ENCODE data around the gene PIWIL4.

The PIWIL4 gene

DNA sequence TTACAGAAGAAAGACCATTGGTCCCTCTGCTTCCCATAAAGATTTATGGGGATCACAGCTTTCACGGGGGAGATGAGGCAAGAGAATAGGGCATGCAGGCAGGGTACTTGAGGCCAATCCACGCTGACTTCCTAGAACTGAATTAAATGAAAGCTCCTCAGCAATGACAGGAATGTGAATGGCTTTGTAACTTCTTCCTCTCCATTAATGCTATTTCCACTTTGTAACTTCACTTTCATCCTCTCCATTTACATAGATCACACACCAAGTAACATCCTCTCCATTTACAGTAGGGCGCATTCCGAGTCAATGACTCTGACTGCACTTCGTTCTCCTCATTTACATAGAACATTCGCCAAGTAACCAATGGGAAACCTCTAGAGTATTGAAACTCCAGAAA is 89.8 kb downstream of the PIWIL4 start:
- H4K20me1 ChIP-seq (ENCODE audit: low read depth, low read length), result no peaks in the 10 kb centered on the region
- no peak overlapping the region for H3K4me2 ChIP-seq (ENCODE audit: low read depth, low read length, poor library complexity, severe bottlenecking)
- H3K27ac ChIP-seq (ENCODE audit: low read depth, low read length), result no peak overlapping the region
- no peaks in the 10 kb centered on the region for H3K9me2 ChIP-seq (replicated peaks; ENCODE audit: insufficient read depth, low read length)
- no peaks in the 10 kb centered on the region for H3K79me2 ChIP-seq (ENCODE audit: insufficient read depth, low read length)
- no peaks in the 10 kb centered on the region for H3K9me3 ChIP-seq (ENCODE audit: insufficient read depth, low read length)
- no peak overlapping the region for H2AFZ ChIP-seq (ENCODE audit: low read depth, low read length, severe bottlenecking)
- H3K4me3 ChIP-seq (ENCODE audit: insufficient read depth, low read length, poor library complexity, severe bottlenecking), result no peak overlapping the region
- no peak overlapping the region for H3K9ac ChIP-seq (ENCODE audit: low read length)
- TF ChIP-seq EZH2phosphoT487 (conservative IDR thresholded peaks at IDR 0.05; ENCODE audit: low read length), result no peak
- TF ChIP-seq, protein P1, sequence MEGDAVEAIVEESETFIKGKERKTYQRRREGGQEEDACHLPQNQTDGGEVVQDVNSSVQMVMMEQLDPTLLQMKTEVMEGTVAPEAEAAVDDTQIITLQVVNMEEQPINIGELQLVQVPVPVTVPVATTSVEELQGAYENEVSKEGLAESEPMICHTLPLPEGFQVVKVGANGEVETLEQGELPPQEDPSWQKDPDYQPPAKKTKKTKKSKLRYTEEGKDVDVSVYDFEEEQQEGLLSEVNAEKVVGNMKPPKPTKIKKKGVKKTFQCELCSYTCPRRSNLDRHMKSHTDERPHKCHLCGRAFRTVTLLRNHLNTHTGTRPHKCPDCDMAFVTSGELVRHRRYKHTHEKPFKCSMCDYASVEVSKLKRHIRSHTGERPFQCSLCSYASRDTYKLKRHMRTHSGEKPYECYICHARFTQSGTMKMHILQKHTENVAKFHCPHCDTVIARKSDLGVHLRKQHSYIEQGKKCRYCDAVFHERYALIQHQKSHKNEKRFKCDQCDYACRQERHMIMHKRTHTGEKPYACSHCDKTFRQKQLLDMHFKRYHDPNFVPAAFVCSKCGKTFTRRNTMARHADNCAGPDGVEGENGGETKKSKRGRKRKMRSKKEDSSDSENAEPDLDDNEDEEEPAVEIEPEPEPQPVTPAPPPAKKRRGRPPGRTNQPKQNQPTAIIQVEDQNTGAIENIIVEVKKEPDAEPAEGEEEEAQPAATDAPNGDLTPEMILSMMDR (IDR thresholded peaks at IDR 0.05; ENCODE audit: insufficient read depth, low read length, poor library complexity, severe bottlenecking), result no peak
- H3K36me3 ChIP-seq (ENCODE audit: low read length), result no peaks in the 10 kb centered on the region
- no peaks in the 10 kb centered on the region for H3K27me3 ChIP-seq (ENCODE audit: low read length)
- H3F3A ChIP-seq (ENCODE audit: insufficient read depth), result no peaks in the 10 kb centered on the region

DNA sequence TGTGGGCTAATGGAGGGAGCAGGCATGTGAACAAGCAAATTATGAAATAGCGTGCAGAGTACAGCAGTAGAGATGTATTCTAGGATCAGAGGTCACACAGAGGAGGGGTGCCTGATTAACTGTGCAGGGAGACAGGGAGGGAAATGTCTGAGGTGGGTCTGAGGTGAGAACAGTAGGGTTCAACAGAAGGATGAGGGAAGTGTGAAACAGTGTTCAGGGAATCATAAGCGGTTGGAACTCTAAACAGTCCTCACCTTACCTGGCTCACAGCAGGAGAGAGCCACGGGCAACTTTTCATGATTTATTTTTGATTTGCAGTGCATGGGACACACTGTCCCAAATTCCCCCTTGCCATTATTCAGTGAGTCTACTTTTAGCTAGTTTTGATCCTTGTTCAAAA is 90.5 kb downstream of the PIWIL4 start:
- no peaks in the 10 kb centered on the region for H3K27me3 ChIP-seq (ENCODE audit: low read length)
- no peak overlapping the region for H3K4me2 ChIP-seq (ENCODE audit: low read depth, low read length, poor library complexity, severe bottlenecking)
- H3K79me2 ChIP-seq (ENCODE audit: insufficient read depth, low read length), result no peaks in the 10 kb centered on the region
- H3K36me3 ChIP-seq (ENCODE audit: low read length), result no peaks in the 10 kb centered on the region
- no peaks in the 10 kb centered on the region for H3K9me2 ChIP-seq (replicated peaks; ENCODE audit: insufficient read depth, low read length)
- no peaks in the 10 kb centered on the region for H3F3A ChIP-seq (ENCODE audit: insufficient read depth)
- H3K9ac ChIP-seq (ENCODE audit: low read length), result no peak overlapping the region
- no peak overlapping the region for H2AFZ ChIP-seq (ENCODE audit: low read depth, low read length, severe bottlenecking)
- no peaks in the 10 kb centered on the region for H3K9me3 ChIP-seq (ENCODE audit: insufficient read depth, low read length)
- H3K27ac ChIP-seq (ENCODE audit: low read depth, low read length), result no peak overlapping the region
- H3K4me3 ChIP-seq (ENCODE audit: insufficient read depth, low read length, poor library complexity, severe bottlenecking), result no peak overlapping the region
- TF ChIP-seq, protein P1 (IDR thresholded peaks at IDR 0.05; ENCODE audit: insufficient read depth, low read length, poor library complexity, severe bottlenecking), result no peak
- TF ChIP-seq EZH2phosphoT487 (conservative IDR thresholded peaks at IDR 0.05; ENCODE audit: low read length), result no peak
- no peaks in the 10 kb centered on the region for H4K20me1 ChIP-seq (ENCODE audit: low read depth, low read length)

DNA sequence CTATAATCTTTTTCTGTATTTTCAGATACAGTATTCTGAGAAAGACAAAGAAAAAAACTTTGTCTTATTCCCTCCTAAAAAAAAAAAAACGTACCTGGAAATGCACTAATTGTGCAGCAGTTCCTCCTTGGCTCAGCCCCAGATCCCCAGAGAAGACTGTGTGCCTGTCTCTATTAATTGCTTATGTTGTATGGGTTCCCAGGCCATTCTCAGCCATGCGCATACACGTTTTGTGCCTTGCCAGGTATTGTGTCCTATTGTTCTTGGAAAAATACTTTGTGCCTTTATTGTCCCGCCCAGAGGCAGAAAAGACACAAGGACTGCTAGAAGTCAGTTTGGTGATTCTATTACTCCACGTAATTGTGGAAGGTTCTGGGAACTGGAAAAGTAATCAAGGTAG is 91.2 kb downstream of the PIWIL4 start:
- no peak for TF ChIP-seq EZH2phosphoT487 (conservative IDR thresholded peaks at IDR 0.05; ENCODE audit: low read length)
- TF ChIP-seq, protein P1 (IDR thresholded peaks at IDR 0.05; ENCODE audit: insufficient read depth, low read length, poor library complexity, severe bottlenecking), result no peak
- Histone ChIP-seq H3K9ac (ENCODE audit: low read length) (no peak overlapping the region), H3K4me3 (ENCODE audit: insufficient read depth, low read length, poor library complexity, severe bottlenecking) (no peak overlapping the region), H2AFZ (ENCODE audit: low read depth, low read length, severe bottlenecking) (no peak overlapping the region), H3K79me2 (ENCODE audit: insufficient read depth, low read length) (no peaks in the 10 kb centered on the region), H3K9me2 (replicated peaks; ENCODE audit: insufficient read depth, low read length) (no peaks in the 10 kb centered on the region), H4K20me1 (ENCODE audit: low read depth, low read length) (no peaks in the 10 kb centered on the region), H3F3A (ENCODE audit: insufficient read depth) (no peaks in the 10 kb centered on the region), H3K27me3 (ENCODE audit: low read length) (no peaks in the 10 kb centered on the region), H3K4me2 (ENCODE audit: low read depth, low read length, poor library complexity, severe bottlenecking) (no peak overlapping the region), H3K36me3 (ENCODE audit: low read length) (no peaks in the 10 kb centered on the region), H3K9me3 (ENCODE audit: insufficient read depth, low read length) (no peaks in the 10 kb centered on the region), H3K27ac (ENCODE audit: low read depth, low read length) (no peak overlapping the region)

Data from SU-DHL-6 (cell line).